GM06990 (cell line): ENCODE results near the gene CCND3.

ENCODE experiments used
- DNase-seq: peaks from one replicate; pipeline ENCODE4 v3.0.0-alpha.2; 2011; ENCODE audit not compliant: insufficient read length; ENCODE audit errors: extremely low read depth
- H3K27me3 ChIP-seq: replicated peaks from 2 replicates; pipeline ENCODE4 v1.6.0; 2011; ENCODE audit warnings: low read length; ENCODE audit not compliant: control insufficient read depth, insufficient read depth
- H3K36me3 ChIP-seq: 2 replicates; pipeline ENCODE4 v1.5.1; 2011; ENCODE audit warnings: low read length; ENCODE audit not compliant: control insufficient read depth, insufficient read depth
- H3K4me3 ChIP-seq: replicated peaks from 2 replicates; pipeline ENCODE4 v1.5.1; 2011; ENCODE audit warnings: low read depth, mild to moderate bottlenecking, control low read depth, low read length
- TF ChIP-seq, protein P1 (sequence below): IDR thresholded peaks from 2 replicates; pipeline ENCODE4 v1.5.1; 2011; ENCODE audit warnings: low read length, control low read depth, mild to moderate bottlenecking, inconsistent platforms; ENCODE audit not compliant: insufficient read depth, poor library complexity, severe bottlenecking

Gene CCND3

DNA sequence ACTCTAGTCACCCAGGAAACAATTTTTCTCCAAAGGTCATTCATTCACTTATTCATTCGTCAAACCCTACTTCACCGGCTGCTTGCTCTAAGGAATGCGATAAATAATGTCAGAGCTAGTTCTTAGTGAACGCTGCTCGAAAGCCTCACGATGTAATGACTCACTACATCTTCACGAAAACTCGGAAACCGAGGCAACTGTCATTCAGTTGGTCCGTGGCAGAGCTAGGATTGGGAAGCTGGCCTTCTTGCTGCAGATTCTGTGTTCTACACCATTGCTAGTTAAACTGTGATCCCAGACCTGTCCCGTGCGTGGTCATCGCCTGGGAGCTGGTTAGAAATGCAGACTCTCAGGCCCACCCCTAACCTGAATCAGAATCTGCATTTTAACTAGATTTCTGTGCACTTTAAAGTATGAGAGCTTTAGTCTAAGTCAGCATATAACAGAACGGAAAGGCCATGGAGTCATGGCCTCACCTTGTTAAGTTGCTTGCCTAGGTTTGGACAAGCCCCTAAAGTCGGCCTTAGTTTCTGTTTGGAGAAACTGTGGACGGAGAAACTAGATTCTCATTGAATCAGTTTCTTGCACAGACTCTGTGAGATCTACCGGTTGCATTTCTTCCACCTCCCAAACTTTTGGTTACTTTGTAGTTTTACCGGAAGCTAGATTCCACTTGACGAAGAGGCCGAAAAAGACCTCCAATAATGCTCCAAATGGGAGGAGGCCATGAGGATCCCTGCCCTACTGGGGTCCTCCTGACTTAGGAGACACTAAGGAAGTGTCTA is 651 bp upstream of the CCND3 start:
- no peak for DNase-seq
- Histone ChIP-seq H3K4me3 (peak overlapping the region; percentile 96), H3K36me3 (peaks cover 2% of the 10 kb centered on the region; the same call in 1 of the 2 replicates), H3K27me3 (no peaks in the 10 kb centered on the region)
- TF ChIP-seq, protein P1, sequence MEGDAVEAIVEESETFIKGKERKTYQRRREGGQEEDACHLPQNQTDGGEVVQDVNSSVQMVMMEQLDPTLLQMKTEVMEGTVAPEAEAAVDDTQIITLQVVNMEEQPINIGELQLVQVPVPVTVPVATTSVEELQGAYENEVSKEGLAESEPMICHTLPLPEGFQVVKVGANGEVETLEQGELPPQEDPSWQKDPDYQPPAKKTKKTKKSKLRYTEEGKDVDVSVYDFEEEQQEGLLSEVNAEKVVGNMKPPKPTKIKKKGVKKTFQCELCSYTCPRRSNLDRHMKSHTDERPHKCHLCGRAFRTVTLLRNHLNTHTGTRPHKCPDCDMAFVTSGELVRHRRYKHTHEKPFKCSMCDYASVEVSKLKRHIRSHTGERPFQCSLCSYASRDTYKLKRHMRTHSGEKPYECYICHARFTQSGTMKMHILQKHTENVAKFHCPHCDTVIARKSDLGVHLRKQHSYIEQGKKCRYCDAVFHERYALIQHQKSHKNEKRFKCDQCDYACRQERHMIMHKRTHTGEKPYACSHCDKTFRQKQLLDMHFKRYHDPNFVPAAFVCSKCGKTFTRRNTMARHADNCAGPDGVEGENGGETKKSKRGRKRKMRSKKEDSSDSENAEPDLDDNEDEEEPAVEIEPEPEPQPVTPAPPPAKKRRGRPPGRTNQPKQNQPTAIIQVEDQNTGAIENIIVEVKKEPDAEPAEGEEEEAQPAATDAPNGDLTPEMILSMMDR, result no peak

DNA sequence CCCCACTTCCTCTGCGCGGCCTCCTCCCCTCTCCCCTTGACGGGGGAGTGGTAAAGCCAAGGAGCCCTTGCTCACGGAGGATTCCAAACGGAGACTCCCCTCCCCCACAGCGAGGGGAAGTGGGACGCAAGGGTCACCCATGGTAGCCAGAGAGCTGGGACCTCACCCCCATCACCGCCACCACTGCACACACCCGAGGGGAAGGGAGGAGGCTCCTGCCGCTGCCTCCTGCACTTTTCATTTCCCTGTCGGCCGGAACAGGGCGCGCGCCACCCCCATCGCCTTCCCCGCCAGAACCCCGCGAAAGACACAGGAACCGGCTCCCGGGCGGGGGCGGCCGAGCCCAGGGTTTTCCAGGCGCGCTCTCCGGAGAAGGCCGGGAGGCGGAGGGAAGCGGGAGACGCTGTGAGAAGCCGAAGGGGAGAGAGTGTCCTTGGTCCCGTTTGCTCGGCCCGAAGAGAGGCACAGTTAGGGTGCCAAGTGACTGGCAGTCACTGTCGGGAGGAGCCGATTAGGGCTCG is 789 bp downstream of the CCND3 start:
- peak overlapping the region; percentile 96 for H3K4me3 ChIP-seq
- peaks cover 10% of the 10 kb centered on the region for H3K36me3 ChIP-seq

DNA sequence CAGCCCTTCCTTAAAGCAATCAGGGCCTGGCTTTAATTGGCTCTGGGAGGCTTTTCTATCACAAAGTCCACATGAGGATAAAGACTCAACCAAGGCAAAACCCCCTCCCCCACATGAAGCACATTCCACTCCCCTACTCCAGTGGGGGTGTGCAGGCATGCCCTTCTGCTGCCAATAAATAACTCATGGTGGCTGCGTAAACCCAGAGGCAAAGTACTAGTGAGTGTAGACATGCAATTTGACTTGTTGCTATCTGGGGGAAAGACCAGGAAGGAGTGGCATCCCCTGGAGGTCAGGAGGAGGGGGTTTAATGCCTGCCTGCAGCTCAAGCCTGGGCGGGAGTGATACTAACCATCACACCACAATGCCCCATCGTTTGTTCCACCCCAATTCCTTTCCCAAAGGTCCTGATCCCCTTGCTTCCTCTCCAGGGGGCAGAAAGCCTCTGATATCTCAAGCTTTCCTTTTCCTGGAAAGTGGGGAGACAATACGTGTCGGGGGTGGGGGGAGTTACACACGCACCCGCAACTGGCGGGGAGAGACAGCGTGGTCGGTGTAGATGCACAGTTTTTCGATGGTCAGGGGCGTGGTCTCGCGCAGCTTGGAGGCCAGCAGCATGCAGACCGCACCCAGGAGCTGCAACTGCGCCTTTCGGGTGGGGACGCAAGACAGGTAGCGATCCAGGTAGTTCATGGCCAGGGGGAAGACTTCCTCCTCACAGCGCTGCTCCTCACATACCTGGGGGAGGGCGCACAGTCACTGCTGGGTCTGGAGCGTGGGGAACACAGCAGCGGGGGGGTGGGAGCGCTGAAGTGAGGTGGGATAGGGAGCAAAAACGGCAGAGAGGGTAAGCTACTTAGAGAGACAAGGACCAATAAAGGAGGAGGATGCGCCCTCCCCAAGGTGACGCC is 1.5 kb downstream of the CCND3 start:
- H3K36me3 ChIP-seq, result peaks cover 16% of the 10 kb centered on the region
- TF ChIP-seq, protein P1, result no peak

More for the DNA sequence above, 789 bp downstream of the CCND3 start:
- DNase-seq, result peak; percentile 66
- TF ChIP-seq, protein P1, result no peak
- H3K27me3 ChIP-seq, result no peaks in the 10 kb centered on the region

DNA sequence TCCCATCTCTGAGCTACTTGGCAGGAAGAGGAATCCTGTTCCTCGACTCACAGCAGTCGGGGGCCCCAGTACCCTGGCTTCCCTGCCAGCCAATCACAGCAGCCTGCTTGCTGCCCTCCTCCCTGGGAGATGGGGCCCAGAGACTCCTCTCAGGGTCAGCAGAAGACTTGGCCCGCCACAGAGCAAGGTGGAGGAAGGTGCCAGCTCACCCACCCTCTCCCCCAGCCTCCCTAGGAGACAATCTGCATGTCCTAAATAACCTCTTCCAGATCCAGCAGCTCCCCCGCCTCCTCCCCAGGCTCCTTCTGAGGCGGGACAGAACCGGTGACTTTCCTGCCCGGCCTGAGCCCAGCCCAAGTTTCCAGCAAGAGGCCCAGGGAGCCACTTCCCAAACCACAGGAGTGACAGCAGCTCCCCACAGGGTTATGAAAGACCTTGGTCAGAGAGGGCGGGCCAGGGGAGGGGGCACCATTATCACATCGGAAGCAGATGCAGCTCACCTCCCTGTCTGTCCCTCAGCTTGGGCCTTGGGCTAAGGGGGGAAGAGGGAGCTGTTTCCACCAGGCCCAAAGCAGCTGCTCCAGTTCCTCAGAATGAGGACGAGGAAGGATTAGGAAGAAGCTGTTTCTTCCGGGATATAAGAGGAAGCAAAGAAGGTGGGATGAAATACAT is 2.3 kb downstream of the CCND3 start:
- DNase-seq, result no peak
- H3K4me3 ChIP-seq, result peak overlapping the region; percentile 96; the same call in 1 of the 2 replicates
- peaks cover 19% of the 10 kb centered on the region for H3K36me3 ChIP-seq
- H3K27me3 ChIP-seq, result no peaks in the 10 kb centered on the region
- TF ChIP-seq, protein P1, result no peak

More for the DNA sequence above, 1.5 kb downstream of the CCND3 start:
- peak overlapping the region; percentile 96 for H3K4me3 ChIP-seq
- no peaks in the 10 kb centered on the region for H3K27me3 ChIP-seq
- no peak for DNase-seq

DNA sequence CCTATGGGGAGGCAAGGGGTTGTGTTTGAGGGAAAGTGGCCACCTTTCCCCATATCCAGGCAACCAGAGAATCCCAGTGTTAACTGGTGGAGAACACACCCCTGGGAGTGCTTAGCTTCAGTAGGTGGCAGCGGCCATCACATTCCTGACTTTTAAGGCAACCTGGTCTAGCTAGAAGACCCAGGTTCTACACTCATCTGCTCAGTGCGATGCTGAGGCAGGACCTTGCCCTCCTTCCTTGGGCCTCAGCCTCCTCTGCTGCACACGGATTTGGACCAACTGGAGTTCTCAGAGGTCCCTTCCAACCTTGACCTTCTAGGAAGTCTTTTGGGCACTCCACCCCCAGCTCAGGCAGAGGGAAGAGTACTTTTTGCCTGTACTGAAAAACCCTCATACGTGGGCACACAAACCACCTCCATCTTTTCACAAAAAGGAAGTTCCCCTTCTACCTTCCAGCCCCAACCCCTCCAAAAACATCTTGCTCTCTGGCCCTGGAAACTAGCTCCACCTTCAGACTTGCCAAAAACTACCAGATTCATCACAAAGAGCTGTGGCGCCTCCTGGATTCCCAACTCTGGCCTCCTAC is 2.9 kb downstream of the CCND3 start:
- Histone ChIP-seq H3K27me3 (no peaks in the 10 kb centered on the region), H3K36me3 (peaks cover 19% of the 10 kb centered on the region), H3K4me3 (no peak overlapping the region)
- no peak for DNase-seq
- TF ChIP-seq, protein P1, result no peak
